ENCODE measurements around the gene CTCF. TPM values are rescaled to one million over a fixed set of nuclear protein-coding genes. Genes with fewer than 3 reads are reported as not detected.

CTCF gene
- total RNA-seq, 1 experiment from 2014 or later: 58.7 TPM

DNA sequence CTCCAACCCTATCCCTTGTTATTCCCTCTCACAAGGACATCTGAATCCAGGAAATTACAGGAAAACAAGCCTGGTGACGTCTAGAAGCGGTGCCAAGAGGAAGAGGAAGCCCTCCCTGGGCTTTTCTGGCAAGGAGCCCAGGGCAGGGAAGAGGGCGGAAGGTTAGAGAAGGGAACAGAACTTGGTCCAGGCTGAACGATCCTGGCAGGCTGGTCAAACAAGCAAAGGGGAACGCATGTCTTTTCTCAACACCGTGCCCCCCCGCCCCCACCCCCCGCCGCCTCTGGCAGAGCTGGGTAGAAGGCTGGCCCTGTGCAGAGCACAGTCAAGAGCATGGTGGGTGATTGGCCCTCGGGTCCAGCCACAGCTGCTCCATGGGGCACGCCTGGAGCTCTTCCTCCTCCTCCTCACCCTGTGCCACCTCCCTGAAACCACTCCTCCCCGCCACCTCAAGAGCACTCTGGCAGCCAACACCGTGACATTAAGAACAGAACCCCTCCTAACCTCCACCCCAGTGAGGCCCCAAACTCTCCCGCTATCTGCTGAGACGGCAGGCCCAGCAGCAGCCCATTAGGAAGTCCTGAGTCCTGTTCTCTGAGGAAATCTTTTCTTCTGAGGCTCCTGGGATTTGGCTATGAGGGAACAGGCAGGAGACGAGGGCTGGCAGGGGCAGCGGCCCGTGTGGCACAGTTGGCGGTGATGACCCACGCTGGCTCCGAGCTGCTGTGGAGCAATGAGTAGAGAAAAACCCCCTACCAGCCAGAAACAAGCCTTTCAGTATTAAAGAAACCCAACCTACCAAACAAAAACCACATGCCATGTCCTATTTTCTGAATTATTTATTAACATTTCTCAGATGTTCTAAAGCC is 111.6 kb downstream of the CTCF start:
- Histone ChIP-seq H3K4me1 (no peaks in the 10 kb centered on the region), H3K9me3 (replicated peaks) (no peaks in the 10 kb centered on the region), H3K4me3 (no peak overlapping the region), H3K27me3 (no peaks in the 10 kb centered on the region), H3K27ac (no peak overlapping the region), H3K36me3 (no peaks in the 10 kb centered on the region)
- no peak for DNase-seq

DNA sequence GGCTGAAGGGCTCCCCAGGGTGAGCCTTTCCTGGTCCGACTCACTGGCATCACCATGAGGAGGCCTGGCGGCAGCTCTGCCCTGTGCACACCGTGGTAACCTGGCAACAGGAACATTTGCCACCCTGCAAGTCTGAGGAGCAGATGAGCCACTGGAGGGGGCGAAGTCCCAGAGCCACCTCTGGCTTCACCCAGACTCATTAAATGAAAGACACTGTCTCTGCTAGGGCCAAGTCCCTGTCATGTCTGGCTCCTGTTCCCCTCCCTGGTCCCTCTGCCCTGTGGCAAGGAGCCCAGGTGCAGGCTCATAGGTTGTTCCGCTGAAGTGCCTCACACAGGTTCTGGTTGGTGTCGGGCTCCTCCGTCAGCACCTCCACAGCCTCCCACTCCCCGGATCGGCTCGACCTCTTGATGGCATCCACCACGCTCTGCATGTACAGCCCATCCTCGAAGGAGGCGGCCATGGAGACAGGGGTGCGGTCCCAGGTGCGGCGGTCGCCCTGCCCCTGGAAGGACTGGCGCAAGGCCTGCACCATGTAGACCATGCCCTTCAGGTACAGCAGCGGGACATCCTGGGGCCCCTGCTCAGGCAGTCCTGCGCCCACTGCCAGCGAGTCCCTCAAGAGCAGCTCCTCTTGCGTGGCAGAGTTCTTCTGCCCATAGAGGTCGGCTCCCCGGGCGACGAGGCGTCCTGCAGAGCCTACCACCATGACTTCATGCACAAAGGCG is 112.7 kb downstream of the CTCF start:
- H3K27ac ChIP-seq: no peak overlapping the region
- no peaks in the 10 kb centered on the region for H3K4me1 ChIP-seq
- H3K27me3 ChIP-seq: no peaks in the 10 kb centered on the region

GRCh38 chr16:67675579-67675935 is 113.2 kb downstream of the CTCF start:
- Histone ChIP-seq H3K4me1 (no peaks in the 10 kb centered on the region), H3K36me3 (no peaks in the 10 kb centered on the region)

More for the DNA sequence above, 112.7 kb downstream of the CTCF start:
- DNase-seq: no peak
- Histone ChIP-seq H3K4me3 (no peak overlapping the region), H3K36me3 (no peaks in the 10 kb centered on the region), H3K9me3 (replicated peaks) (no peaks in the 10 kb centered on the region)

DNA sequence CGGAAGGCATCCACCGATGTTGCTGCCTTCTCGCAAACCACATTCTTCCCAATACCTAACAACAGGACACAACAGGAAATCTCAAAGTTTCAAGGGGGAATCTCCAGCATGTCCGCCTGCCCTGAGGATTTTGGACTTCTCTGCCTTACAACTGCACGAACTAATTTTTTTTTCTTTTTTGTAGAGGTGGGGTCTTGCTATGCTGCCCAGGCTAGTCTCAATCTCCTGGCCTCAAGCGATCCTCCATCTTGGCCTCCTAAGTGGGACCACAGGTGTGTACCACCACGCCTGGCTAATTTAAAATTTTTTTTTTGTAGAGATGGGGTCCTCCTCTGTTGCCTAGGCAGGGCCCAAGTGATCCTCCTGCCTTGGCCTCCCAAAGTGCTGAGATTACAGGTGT is 113.7 kb downstream of the CTCF start:
- no peaks in the 10 kb centered on the region for H3K27me3 ChIP-seq
- no peaks in the 10 kb centered on the region for H3K4me1 ChIP-seq
- no peaks in the 10 kb centered on the region for H3K9me3 ChIP-seq (replicated peaks)
- H3K4me3 ChIP-seq: no peak overlapping the region
- no peak for DNase-seq
- no peak overlapping the region for H3K27ac ChIP-seq
- H3K36me3 ChIP-seq: no peaks in the 10 kb centered on the region

More at GRCh38 chr16:67675579-67675935, 113.2 kb downstream of the CTCF start:
- no peak for DNase-seq
- H3K4me3 ChIP-seq: no peak overlapping the region
- no peaks in the 10 kb centered on the region for H3K27me3 ChIP-seq
- H3K27ac ChIP-seq: no peak overlapping the region
- no peaks in the 10 kb centered on the region for H3K9me3 ChIP-seq (replicated peaks)

DNA sequence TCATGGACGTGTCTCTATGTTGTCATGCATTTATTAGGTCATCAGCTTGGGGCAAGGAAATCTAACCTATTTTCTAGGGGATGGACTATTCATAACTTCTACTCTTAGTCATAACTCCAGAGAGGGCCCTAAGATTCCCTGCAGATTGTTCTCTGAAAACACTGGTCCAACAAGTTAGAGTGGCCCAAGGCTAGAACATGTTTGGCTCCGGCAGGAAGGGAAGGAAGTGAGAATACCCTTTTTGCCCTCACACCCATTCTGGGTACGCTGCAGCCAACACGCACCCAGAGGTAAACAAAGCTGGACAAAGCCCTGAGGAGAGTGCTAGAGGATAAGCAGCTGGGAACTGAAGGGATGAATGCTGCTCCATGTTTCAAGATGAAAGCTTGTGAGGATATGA is 114.2 kb downstream of the CTCF start:
- Histone ChIP-seq H3K4me3 (no peak overlapping the region), H3K9me3 (replicated peaks) (no peaks in the 10 kb centered on the region), H3K36me3 (no peaks in the 10 kb centered on the region), H3K4me1 (no peaks in the 10 kb centered on the region), H3K27me3 (no peaks in the 10 kb centered on the region), H3K27ac (no peak overlapping the region)
- no peak for DNase-seq

- no peak overlapping the region for H3K27ac ChIP-seq
- no peaks in the 10 kb centered on the region for H3K9me3 ChIP-seq (replicated peaks)
- no peak for DNase-seq
- H3K4me1 ChIP-seq: no peaks in the 10 kb centered on the region
- no peaks in the 10 kb centered on the region for H3K27me3 ChIP-seq
- H3K4me3 ChIP-seq: no peak overlapping the region
- no peaks in the 10 kb centered on the region for H3K36me3 ChIP-seq
Observed at GRCh38 chr16:67676939-67677338, 114.6 kb downstream of the CTCF start.

DNA sequence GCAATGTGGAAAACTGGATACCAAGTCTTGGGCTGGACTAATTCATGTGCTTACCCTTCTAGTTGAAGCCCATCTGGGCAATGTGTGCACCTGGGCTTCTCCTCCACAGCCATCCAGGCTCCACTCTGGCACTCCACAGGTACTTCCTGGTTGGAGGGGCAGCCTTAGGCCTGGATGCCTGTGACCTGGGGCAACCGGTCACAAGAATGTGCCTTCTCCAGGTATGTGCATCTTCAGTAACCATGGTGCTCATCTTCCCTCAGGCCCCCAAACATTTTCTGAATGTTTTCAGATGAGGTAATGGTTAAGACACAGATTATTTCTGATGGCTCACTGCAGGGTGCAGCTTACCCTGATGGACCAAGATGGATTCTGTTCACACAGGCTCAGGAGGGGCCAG is 115.4 kb downstream of the CTCF start:
- H3K9me3 ChIP-seq (replicated peaks): no peaks in the 10 kb centered on the region
- no peaks in the 10 kb centered on the region for H3K4me1 ChIP-seq
- H3K36me3 ChIP-seq: no peaks in the 10 kb centered on the region
- DNase-seq: no peak
- no peak overlapping the region for H3K27ac ChIP-seq
- no peak overlapping the region for H3K4me3 ChIP-seq
- H3K27me3 ChIP-seq: no peaks in the 10 kb centered on the region

DNA sequence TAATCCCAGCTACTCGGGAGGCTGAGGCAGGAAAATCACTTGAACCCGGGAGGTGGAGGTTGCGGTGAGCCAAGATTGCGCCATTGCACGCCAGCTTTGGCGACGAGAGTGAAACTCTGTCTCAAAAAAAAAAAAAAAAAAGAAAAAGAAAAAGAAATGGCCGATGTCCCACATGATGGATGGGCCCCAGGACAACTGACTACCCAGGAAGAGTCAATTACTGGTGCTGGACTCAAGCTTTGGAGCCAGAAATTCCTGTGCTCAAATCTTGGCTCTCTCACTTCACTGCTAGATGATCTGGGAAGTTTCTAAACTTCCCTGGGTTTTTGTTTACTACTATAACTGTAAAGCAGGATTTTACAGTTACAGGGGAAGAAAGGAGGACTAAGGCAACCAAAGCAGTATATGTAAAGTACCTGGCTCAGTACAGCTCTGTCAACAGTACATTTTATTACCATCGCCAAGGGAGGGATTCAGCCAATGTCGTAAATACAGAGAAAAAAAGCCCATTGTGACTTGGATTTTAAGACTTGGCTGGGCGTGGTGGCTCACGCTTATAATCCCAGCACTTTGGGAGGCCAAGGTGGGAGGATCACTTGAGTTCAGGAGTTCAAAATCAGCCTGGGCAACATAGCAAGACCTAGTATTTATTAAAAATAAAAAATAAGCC is 116.2 kb downstream of the CTCF start:
- Histone ChIP-seq H3K27ac (no peak overlapping the region), H3K9me3 (replicated peaks) (no peaks in the 10 kb centered on the region), H3K4me3 (no peak overlapping the region), H3K27me3 (no peaks in the 10 kb centered on the region), H3K4me1 (no peaks in the 10 kb centered on the region), H3K36me3 (no peaks in the 10 kb centered on the region)
- DNase-seq: no peak

GRCh38 chr16:67679935-67680897 is 117.9 kb downstream of the CTCF start:
- H3K27me3 ChIP-seq: no peaks in the 10 kb centered on the region
- no peaks in the 10 kb centered on the region for H3K4me1 ChIP-seq
- no peak overlapping the region for H3K27ac ChIP-seq
- no peak for DNase-seq
- H3K4me3 ChIP-seq: no peak overlapping the region
- H3K36me3 ChIP-seq: no peaks in the 10 kb centered on the region
- no peaks in the 10 kb centered on the region for H3K9me3 ChIP-seq (replicated peaks)

DNA sequence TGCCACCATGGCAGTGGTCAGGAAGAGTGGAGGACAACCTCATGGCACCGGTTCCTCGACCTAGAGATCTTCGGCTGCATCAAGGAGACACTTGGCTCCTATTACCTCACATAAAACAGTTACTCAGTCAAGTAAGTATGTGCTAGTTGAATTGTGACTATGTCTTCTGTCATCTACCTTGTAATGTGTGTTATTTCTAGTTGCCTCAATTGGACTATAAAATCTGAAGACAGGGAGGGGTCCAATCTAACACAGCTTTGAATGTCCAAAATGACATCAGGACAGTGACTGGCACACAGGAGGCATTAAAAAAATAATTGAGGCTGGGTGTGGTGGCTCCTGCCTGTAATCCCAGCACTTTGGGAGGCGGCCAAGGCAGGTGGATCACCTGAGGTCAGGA is 121.4 kb downstream of the CTCF start:
- H3K27me3 ChIP-seq: no peaks in the 10 kb centered on the region
- H3K36me3 ChIP-seq: no peaks in the 10 kb centered on the region
- no peaks in the 10 kb centered on the region for H3K9me3 ChIP-seq (replicated peaks)
- DNase-seq: no peak
- H3K4me3 ChIP-seq: no peak overlapping the region
- no peak overlapping the region for H3K27ac ChIP-seq
- H3K4me1 ChIP-seq: no peaks in the 10 kb centered on the region

DNA sequence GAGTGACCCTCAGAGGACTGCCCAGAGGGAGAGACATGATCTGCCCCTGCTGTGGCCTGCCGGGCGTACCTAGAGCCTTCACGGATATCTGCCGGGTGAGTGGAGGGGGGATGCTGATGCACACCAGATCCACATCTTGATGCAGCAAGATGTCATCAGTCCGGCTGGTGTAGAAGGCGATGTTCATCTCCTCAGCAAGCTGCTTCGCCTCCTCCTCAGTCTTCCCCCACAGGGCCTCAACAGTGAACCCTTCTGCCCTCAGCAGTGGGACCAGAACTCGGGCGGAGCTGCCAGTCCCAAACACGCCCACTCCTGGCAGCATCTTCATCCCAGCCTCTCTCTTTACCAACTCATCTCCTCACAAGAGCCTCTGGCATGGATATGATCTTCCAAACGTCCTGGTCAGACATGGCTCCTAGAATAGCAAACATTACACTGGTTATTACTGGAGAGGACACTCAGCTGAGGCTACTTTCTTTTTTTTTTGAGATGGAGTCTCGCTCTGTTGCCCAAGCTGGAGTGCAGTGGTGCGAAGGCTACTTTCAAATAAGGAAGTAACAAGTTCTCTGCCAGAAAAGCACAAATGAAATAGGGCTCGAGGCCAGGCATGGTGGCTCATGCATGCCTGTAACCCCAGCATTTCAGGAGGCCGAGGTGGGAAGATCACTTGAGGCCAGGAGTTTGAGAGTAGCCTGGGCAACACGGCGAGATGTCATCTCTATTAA is 123.2 kb downstream of the CTCF start:
- Histone ChIP-seq H3K4me1 (no peaks in the 10 kb centered on the region), H3K4me3 (no peak overlapping the region), H3K27me3 (no peaks in the 10 kb centered on the region), H3K27ac (no peak overlapping the region), H3K36me3 (no peaks in the 10 kb centered on the region), H3K9me3 (replicated peaks) (no peaks in the 10 kb centered on the region)
- DNase-seq: no peak
